HEK293 (cell line): Measurements from ENCODE around the gene CDK6.

Source experiments
- BCL6B ChIP-seq: fragments of 450-650 bp; formaldehyde crosslinking; IDR thresholded peaks from 2 replicates; pipeline ENCODE4 v1.5.1; 2017; ENCODE audit warnings: missing biosample characterization, missing genetic modification characterization
- EGR2 ChIP-seq: fragments of 450-650 bp; formaldehyde crosslinking; IDR thresholded peaks from 2 replicates; pipeline ENCODE4 v1.5.1; 2016; ENCODE audit warnings: low read depth, missing biosample characterization, missing genetic modification characterization
- KLF16 ChIP-seq: fragments of 450-650 bp; formaldehyde crosslinking; IDR thresholded peaks from 2 replicates; pipeline ENCODE4 v1.5.1; 2017; ENCODE audit warnings: missing biosample characterization, missing genetic modification characterization
- OSR2 ChIP-seq: fragments of 450-650 bp; formaldehyde crosslinking; IDR thresholded peaks from 2 replicates; pipeline ENCODE4 v1.5.1; 2016; ENCODE audit warnings: missing biosample characterization, missing genetic modification characterization
- TRIM28 ChIP-seq: IDR thresholded peaks from 2 replicates; pipeline ENCODE4 v1.6.1; 2011; ENCODE audit warnings: low read length, control low read depth, borderline replicate concordance
- ZBTB11 ChIP-seq: fragments of 450-650 bp; formaldehyde crosslinking; conservative IDR thresholded peaks from 2 replicates; pipeline ENCODE4 v1.5.1; 2016; ENCODE audit warnings: low read depth, missing biosample characterization, missing genetic modification characterization
- ZBTB44 ChIP-seq: fragments of 450-650 bp; IDR thresholded peaks from 2 replicates; pipeline ENCODE4 v1.5.1; 2018; ENCODE audit warnings: missing biosample characterization, mild to moderate bottlenecking, missing genetic modification characterization
- ZNF169 ChIP-seq: fragments of 450-650 bp; formaldehyde crosslinking; IDR thresholded peaks from 2 replicates; pipeline ENCODE4 v1.5.1; 2016; ENCODE audit warnings: missing biosample characterization, missing genetic modification characterization
- ZNF280C ChIP-seq: fragments of 450-650 bp; formaldehyde crosslinking; IDR thresholded peaks from 2 replicates; pipeline ENCODE4 v1.5.1; 2016; ENCODE audit warnings: missing biosample characterization, missing genetic modification characterization
- ZNF324 ChIP-seq: fragments of 450-650 bp; formaldehyde crosslinking; IDR thresholded peaks from 2 replicates; pipeline ENCODE4 v1.5.1; 2016; ENCODE audit warnings: missing biosample characterization, missing genetic modification characterization
- ZNF341 ChIP-seq: fragments of 450-650 bp; formaldehyde crosslinking; IDR thresholded peaks from 2 replicates; pipeline ENCODE4; 2016; ENCODE audit warnings: low read depth, missing biosample characterization, missing genetic modification characterization
- ZNF350 ChIP-seq: fragments of 450-650 bp; formaldehyde crosslinking; IDR thresholded peaks from 2 replicates; pipeline ENCODE4 v1.5.0; 2017; ENCODE audit warnings: missing biosample characterization, mild to moderate bottlenecking, missing genetic modification characterization
- ZNF366 ChIP-seq: fragments of 450-650 bp; formaldehyde crosslinking; conservative IDR thresholded peaks from 2 replicates; pipeline ENCODE4 v1.5.1; 2016; ENCODE audit warnings: missing biosample characterization, missing genetic modification characterization
- ZNF398 ChIP-seq: fragments of 450-650 bp; formaldehyde crosslinking; IDR thresholded peaks from 2 replicates; pipeline ENCODE4 v1.5.1; 2017; ENCODE audit warnings: missing biosample characterization, missing genetic modification characterization
- ZNF518A ChIP-seq: fragments of 450-650 bp; formaldehyde crosslinking; conservative IDR thresholded peaks from 2 replicates; pipeline ENCODE4 v1.5.1; 2016; ENCODE audit warnings: low read depth, missing biosample characterization, missing genetic modification characterization
- ZNF639 ChIP-seq: fragments of 450-650 bp; formaldehyde crosslinking; IDR thresholded peaks from 2 replicates; pipeline ENCODE4 v1.5.1; 2016; ENCODE audit warnings: missing biosample characterization, missing genetic modification characterization
- ZNF664 ChIP-seq: fragments of 450-650 bp; formaldehyde crosslinking; IDR thresholded peaks from 2 replicates; pipeline ENCODE4 v1.5.1; 2016; ENCODE audit warnings: missing biosample characterization, missing genetic modification characterization
- ZNF701 ChIP-seq: fragments of 450-650 bp; formaldehyde crosslinking; IDR thresholded peaks from 2 replicates; pipeline ENCODE4 v1.5.1; 2016; ENCODE audit warnings: missing biosample characterization, missing genetic modification characterization
- ZNF791 ChIP-seq: fragments of 450-650 bp; formaldehyde crosslinking; IDR thresholded peaks from 2 replicates; pipeline ENCODE4 v1.5.1; 2016; ENCODE audit warnings: missing biosample characterization, missing genetic modification characterization
- ZNF830 ChIP-seq: fragments of 450-650 bp; IDR thresholded peaks from 2 replicates; pipeline ENCODE4 v1.5.0; 2018; ENCODE audit warnings: missing biosample characterization, missing genetic modification characterization, low read depth, mild to moderate bottlenecking, moderate library complexity
- ZXDB ChIP-seq: fragments of 450-650 bp; formaldehyde crosslinking; IDR thresholded peaks from 2 replicates; pipeline ENCODE4 v1.5.1; 2016; ENCODE audit warnings: missing biosample characterization, missing genetic modification characterization

CDK6 gene

GRCh38 chr7:92695308-92696261, 140.8 kb downstream of the CDK6 start (continued):
- TF ChIP-seq ZNF280C (no peak), ZNF341 (tag by site-specific recombination) (peak; percentile 64; the same call in 1 of the 2 replicates), ZNF664 (tag by site-specific recombination) (no peak), BCL6B (tag by site-specific recombination) (no peak), ZNF324 (tag by site-specific recombination) (peak; percentile 40; the same call in 1 of the 2 replicates), ZNF169 (tag by site-specific recombination) (no peak), ZNF518A (tag by site-specific recombination) (no peak), ZNF701 (tag by site-specific recombination) (no peak), ZNF830 (tag by site-specific recombination) (no peak), ZBTB44 (tag by site-specific recombination) (peak; percentile 13; the same call in 1 of the 2 replicates), ZBTB11 (tag by site-specific recombination) (no peak), EGR2 (no peak), TRIM28 (peak; percentile 88), ZNF791 (tag by site-specific recombination) (no peak), ZNF350 (no peak), ZXDB (tag by site-specific recombination) (peak; percentile 39; the same call in 1 of the 2 replicates), ZNF366 (tag by site-specific recombination) (no peak; the same call in 1 of the 2 replicates), KLF16 (tag by site-specific recombination) (no peak), OSR2 (tag by site-specific recombination) (no peak; the same call in 1 of the 2 replicates), ZNF398 (tag by site-specific recombination) (no peak), ZNF639 (tag by site-specific recombination) (no peak)
